ENCODE measurements around the gene UCP3.

Gene UCP3

DNA sequence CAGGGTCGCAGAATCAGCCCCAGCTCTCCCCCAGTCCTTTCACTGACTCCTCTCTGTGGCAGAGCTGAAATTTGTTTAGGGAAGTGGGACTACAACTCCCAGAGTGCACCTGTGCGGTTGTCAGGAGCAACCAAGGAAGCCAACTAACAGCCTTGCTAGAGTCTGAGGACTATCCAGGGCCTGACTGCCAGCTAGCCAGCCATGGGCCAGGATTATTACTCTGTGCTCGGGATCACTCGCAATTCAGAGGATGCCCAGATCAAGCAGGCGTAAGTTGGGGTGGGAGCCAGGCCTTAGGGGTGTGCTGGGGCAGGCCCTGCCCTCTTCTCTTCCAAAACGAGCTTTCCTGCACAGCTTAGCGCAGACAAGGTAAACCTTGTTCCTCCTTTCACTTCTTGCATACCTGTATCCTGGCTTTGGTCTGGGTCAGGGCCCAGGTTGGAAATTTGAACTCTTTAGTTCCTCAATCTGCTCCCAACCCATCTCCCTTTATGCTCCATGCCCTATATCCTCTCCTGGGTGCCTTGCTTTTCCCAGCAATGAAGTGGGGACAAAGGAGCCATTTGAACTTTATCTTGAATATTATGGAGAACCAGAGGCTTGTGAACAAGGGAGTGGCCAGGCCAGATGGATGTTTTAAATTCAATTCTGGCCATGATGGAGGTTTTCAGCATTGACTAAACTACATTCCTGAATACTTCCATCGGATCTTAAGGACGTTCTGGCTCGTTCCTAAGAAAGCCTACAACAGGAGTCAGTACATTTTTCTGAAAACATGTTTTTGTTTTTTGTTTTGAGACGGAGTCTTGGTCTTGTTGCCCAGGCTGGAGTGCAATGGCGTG, 57.8 kb downstream of the UCP3 start, which contains the start of gene DNAJB13:
TSS of gene DNAJB13 (plus strand) at position 158 of the 842 bp plus-strand sequence. CDS start at position 202, 44 bp downstream.
- no peak for DNase-seq
